HG03196 (cell line): ENCODE results near the gene SAA2.
A peak's percentile ranks its signal among the peaks of the same experiment; 100 is the strongest.
"Not testable (repeated sequence)": the region's sequence is repeated elsewhere in the genome, so short reads cannot be mapped to it uniquely, and the experiment has no call there.

Source experiments
- ATAC-seq: cut with Tn5 transposase; IDR thresholded peaks from one replicate; pipeline ENCODE4 v1.9.1; 2021; ENCODE audit not compliant: unreplicated experiment

SAA2 gene

DNA sequence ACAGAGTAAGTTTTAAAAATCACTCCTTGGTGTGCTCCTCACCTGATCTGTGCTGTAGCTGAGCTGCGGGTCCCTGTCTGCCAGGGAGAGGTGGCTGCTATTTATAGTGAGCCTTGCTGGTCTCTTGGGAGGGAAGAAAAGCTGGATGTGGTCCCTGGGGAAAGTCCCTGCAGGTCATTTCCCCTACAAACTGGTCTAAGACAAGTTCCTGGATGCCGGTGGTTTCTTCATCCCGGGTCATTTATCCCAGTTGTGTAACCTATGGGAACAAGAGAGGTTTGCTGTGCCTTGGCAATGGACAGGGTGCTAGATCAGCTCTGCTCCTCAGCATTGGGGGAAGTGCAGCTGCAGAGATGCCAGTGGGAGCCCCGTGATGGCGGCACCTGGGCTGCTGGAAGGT is at the start of gene SAA2:
TSS of gene SAA2 (minus strand) at position 108 of the 400 bp plus-strand sequence. CDS start 657 bp downstream, outside the sequence.
- ATAC-seq = no peak

DNA sequence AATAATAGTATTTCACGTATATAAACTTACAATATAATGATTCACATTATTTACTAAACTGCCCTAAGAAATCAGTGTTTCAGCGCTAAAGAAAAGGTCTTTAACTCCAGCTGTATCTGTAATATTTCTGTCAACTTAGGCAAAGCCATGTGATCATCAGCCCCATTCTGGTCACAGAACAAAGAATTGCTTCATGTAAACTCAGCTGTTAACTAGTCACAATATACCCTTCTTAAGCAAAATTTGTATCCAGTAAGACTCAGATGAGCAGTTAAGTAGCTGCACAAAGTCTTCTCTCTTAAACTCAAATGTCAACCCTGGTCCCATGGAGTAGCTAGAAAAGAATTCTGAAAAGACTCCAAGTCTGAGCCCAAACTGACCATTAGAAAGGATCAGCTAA is 46.8 kb upstream of the SAA2 start:
- no peak for ATAC-seq

DNA sequence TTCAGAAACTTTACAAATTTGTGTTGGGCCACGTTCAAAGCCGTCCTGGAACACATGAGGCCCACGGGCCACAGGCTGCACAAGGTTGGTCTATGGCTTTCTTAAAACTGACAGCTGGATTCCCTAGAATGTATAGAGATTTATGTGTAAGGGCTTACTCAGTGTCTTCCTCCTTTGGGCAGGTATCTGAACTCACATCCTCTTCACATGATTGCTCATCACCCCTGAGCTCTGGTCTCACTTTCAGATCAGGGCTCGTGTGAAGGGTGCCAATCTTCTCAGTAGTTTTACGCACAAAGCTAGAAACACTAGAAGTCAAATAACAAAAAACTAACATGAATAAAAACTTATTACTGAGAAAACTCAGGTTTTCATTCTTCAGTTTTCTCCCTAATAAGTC is 46.4 kb upstream of the SAA2 start:
- peak; percentile 78 for ATAC-seq

- no peak for ATAC-seq
Observed at GRCh38 chr11:18288911-18289310, 40.4 kb upstream of the SAA2 start.

GRCh38 chr11:18285841-18286240 is 37.4 kb upstream of the SAA2 start:
- ATAC-seq = no peak

DNA sequence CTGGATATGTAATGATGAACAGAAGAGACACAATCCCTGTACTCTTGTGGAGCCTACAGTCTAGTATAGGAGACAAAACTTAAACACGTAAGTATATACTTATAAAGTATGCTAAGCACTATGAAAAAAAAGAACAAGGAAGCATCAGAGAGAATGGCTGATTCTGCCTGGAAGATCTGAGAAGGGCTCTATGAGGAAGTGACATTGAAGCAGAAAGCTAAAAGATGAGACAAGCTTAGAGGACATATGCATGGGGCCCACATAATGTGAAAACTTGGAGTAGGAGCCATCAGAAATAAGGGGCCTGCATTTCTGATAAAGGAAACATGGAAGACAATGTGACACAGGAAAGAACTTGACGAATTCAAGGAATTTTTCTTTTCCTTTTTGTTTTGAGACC is 34.2 kb upstream of the SAA2 start:
- ATAC-seq = no peak

DNA sequence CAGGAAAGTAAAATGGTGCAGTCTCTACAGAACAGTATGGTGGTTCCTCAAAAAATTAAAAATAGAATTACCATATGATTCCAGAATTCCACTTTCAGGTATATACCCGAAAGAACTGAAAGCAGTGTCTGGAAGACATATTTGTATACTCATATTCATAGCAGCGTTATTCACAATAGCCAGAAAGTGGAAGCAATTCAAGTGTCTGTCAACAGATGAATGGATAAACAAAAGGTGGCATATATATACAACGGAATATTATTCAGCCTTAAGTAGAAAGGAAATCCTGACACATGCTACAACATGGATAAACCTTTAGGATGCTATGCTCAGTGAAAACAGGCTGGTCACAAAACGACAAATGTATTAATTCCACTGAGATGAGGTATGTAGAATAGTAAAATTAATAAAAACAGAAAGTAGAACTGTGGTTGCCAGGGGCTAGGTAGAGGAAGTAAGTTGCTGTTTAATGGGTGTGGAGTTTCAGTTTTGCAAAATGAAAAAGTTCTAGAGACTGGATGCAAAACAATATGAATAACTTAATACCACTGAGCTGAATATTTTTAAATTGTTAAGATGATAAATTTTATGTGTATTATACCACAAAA is 32.1 kb upstream of the SAA2 start:
- peak; percentile 91 for ATAC-seq

GRCh38 chr11:18277565-18278271 is 29.2 kb upstream of the SAA2 start:
- ATAC-seq = no peak

- no peak for ATAC-seq
Observed at GRCh38 chr11:18271206-18271605, 22.7 kb upstream of the SAA2 start.

- no peak for ATAC-seq
Observed at GRCh38 chr11:18270102-18270501, 21.6 kb upstream of the SAA2 start.

- not testable (repeated sequence) for ATAC-seq
Observed at GRCh38 chr11:18269252-18269651, 20.8 kb upstream of the SAA2 start.

DNA sequence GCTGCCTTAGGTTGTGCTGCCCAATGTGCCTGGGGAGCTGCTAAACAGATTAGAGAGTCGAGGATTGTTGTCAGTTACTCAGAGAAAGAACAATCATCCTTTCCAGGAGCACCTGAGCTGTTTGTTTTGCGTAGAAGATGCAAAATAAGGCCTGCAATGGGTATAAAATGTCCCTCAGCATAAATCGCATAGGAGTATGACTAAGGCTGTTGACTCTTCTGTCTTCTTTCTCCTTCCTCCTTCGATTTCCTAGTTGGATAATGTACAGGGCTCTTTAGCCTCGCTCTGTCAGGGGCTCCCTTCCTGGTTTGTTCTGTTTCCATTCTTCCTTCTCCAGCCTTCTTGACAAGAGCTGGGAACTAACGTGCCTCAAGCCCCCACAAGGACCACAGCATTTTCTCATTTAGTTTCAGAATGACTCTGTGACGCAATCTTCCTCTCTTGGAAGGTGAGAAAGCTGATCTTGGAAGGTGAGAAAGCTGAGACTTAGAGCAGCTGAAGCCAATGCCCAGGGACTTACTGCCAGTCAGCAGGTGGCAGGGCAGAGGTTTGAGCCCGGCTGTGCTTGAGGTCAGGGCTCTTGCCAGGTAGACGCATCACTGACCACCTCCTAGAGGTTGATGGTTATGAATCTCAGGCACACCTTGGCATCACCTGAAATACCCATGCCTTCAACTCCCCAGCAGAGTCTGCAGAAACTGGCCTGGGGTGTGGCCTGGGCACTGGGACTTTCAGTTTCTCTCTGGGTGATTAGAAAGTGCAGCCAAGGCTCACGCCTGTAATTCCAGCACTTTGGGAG is 19.1 kb upstream of the SAA2 start:
- ATAC-seq = peak; percentile 62

DNA sequence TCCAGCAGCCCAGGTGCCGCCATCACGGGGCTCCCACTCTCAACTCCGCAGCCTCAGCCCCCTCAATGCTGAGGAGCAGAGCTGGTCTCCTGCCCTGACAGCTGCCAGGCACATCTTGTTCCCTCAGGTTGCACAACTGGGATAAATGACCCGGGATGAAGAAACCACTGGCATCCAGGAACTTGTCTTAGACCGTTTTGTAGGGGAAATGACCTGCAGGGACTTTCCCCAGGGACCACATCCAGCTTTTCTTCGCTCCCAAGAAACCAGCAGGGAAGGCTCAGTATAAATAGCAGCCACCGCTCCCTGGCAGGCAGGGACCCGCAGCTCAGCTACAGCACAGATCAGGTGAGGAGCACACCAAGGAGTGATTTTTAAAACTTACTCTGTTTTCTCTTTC is 17.5 kb upstream of the SAA2 start, which contains the start of gene SAA1:
TSS of gene SAA1 (plus strand) at position 316 of the 400 bp plus-strand sequence. CDS start 624 bp downstream, outside the sequence.
- no peak for ATAC-seq

- no peak for ATAC-seq
Observed at GRCh38 chr11:18264677-18265555, 16.4 kb upstream of the SAA2 start.

DNA sequence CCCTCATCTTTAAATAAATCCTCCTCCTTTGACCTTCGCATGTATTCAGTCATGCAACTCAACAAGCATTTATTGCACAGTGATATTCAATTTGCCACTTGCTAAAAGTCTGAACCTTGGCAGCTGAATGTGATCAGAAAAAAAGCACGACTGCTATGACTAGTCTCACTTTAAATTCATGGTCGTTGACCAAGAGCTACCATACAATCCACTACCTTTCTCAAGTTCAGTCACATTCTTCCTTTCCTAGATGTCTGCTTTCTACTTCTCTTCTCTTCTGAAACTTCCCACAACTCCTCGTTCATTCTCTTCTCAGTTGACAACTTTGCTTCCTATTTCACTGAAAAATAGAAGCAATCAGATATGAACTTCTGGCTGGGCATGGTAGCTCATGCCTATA is 15.6 kb upstream of the SAA2 start:
- ATAC-seq = no peak

DNA sequence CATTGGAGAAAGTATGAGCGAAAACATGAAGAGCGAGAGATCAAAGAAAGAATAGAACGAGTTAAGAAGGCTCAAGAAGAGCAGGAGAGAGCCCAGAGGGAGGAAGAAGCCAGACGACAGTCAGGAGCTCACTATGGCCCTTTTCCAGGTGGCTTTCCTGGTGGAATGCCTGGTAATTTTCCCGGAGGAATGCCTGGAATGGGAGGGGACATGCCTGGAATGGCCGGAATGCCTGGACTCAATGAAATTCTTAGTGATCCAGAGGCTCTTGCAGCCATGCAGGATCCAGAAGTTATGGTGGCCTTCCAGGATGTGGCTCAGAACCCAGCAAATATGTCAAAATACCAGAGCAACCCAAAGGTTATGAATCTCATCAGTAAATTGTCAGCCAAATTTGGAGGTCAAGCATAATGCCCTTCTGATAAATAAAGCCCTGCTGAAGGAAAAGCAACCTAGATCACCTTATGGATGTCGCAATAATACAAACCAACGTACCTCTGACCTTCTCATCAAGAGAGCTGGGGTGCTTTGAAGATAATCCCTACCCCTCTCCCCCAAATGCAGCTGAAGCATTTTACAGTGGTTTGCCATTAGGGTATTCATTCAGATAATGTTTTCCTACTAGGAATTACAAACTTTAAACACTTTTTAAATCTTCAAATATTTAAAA is 14.3 kb upstream of the SAA2 start:
- not testable (repeated sequence) for ATAC-seq

DNA sequence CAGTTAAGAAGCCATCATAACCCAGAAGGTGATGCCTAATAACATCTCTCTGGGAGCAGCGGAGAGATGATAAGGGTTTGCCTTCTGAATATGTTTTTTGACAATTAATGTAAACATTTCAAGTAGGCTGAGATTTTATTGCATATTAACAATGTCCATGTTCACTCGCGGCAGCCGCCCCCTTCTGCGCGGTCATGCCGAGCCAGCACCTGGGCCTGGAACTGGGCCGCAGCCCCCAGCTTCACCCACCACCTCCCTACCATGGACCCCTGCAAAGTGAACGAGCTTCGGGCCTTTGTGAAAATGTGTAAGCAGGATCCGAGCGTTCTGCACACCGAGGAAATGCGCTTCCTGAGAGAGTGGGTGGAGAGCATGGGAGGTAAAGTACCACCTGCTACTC is 13.3 kb upstream of the SAA2 start:
- ATAC-seq = no peak

DNA sequence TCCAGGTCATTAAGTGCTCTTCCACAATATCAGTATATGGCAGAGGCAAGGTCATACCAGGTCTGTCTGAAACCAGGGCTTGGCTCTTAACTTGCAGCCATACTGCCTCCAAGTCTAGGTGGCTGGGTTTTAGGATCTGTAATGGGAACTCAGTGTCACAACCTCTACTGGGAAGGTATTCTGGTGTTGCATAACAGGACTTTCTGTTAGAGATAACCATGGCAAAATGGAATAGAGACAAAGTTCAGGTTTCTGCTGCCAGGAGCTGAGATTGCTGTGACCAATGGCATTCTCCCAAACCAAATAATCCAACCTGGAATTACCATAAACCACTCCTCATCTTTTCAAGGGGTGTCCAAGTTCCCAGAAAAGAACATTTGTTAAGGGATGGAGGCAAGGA is 10.8 kb upstream of the SAA2 start:
- ATAC-seq = no peak

DNA sequence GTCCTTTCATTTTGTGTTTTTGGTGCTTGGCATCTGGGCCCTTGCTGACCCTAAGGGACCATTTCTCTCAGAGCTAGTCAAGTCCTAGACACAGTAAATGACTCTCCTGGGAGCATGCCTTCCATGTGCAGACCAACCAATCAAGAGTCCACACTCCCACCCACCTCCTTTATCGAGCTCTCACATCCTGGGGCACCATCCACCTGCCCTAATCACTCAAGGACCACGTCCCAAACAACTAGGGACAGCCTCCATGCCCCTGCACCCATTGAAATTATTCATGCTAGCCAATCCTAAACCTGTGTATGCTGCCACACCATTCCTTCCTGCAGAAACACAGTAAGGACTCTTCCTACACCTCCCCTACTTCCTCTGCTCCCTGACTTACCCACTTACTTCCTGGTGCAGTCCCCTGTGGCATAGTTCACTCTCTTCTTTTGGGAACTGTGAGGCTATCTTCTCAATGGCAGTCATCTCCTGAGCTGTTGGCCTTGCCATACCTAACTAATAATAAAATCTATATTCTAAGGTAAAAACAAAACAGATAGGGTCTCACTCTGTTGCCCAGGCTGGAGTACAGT is 6.4 kb upstream of the SAA2 start:
- ATAC-seq = no peak

- no peak for ATAC-seq
Observed at GRCh38 chr11:18253778-18254338, 5.4 kb upstream of the SAA2 start.
